PC-9 (cell line): ENCODE results near the gene RNF41. TPM values are rescaled to one million over a fixed set of nuclear protein-coding genes. Genes with fewer than 3 reads are reported as not detected.
A peak's percentile ranks its signal among the peaks of the same experiment; 100 is the strongest.

ENCODE experiments used
- BruUV-seq: library from RNA; stranded (reverse); fragments of 400-500 nt; replicated peaks from 2 replicates; lab custom pipeline; 2021; lab: Mats Ljungman, UMichigan
- CTCF ChIA-PET: fragments of 300-600 bp; sonication (Branson Sonifier 250); formaldehyde crosslinking; loops from one replicate; lab custom pipeline; 2022; ENCODE audit warnings: antibody characterized with exemption; lab: Charles Lee
- POLR2A ChIA-PET: fragments of 300-600 bp; sonication (Branson Sonifier 250); formaldehyde crosslinking; loops from one replicate; lab custom pipeline; 2022; ENCODE audit warnings: antibody characterized with exemption; ENCODE audit not compliant: unreplicated experiment; lab: Charles Lee
- DNase-seq, 2 experiments: peaks; one replicate each; pipeline versions ENCODE4 v3.0.0 to v3.0.0-alpha.2; 2015 to 2022; ENCODE audit warnings: mixed read lengths in 1 of 2
- H2AFZ ChIP-seq: fragments of 200-600 bp; sonication (generic); 2 replicates; pipeline ENCODE4 v1.8.1; 2017; ENCODE audit warnings: antibody characterized with exemption
- H3F3A ChIP-seq: fragments of 200-600 bp; sonication (generic); 2 replicates; pipeline ENCODE4 v1.8.1; 2017; ENCODE audit warnings: antibody characterized with exemption, mild to moderate bottlenecking, low read depth; ENCODE audit not compliant: insufficient read depth
- H3K27ac ChIP-seq: fragments of 200-600 bp; sonication (generic); 2 replicates; pipeline ENCODE4 v1.6.1; 2016; ENCODE audit warnings: mixed run types
- H3K27me3 ChIP-seq: fragments of 200-600 bp; sonication (generic); 2 replicates; pipeline ENCODE4 v1.6.1; 2016; ENCODE audit warnings: low read depth, mixed run types; ENCODE audit not compliant: insufficient read depth
- H3K36me3 ChIP-seq: fragments of 200-600 bp; sonication (generic); 2 replicates; pipeline ENCODE4 v1.6.1; 2016; ENCODE audit warnings: low read depth, mixed run types
- H3K4me1 ChIP-seq: fragments of 200-600 bp; sonication (generic); replicated peaks from 2 replicates; pipeline ENCODE4 v1.6.1; 2016; ENCODE audit warnings: mixed run types; ENCODE audit not compliant: insufficient read depth
- H3K4me2 ChIP-seq: fragments of 200-600 bp; sonication (generic); 2 replicates; pipeline ENCODE4 v1.6.1; 2017; ENCODE audit warnings: mixed run types
- H3K4me3 ChIP-seq: fragments of 200-600 bp; sonication (generic); 2 replicates; pipeline ENCODE4 v1.6.1; 2016; ENCODE audit warnings: mixed run types
- H3K79me2 ChIP-seq: fragments of 200-600 bp; sonication (generic); 2 replicates; pipeline ENCODE4 v1.6.1; 2017; ENCODE audit warnings: low read depth, mixed run types
- H3K9me2 ChIP-seq: fragments of 200-600 bp; sonication (generic); 2 replicates; pipeline ENCODE4 v1.8.1; 2017; ENCODE audit warnings: mild to moderate bottlenecking; ENCODE audit not compliant: insufficient read depth
- H3K9me3 ChIP-seq: fragments of 200-600 bp; sonication (generic); 2 replicates; pipeline ENCODE4 v1.8.1; 2016; ENCODE audit warnings: low read depth; ENCODE audit not compliant: insufficient read depth
- H4K20me1 ChIP-seq: fragments of 200-600 bp; sonication (generic); 2 replicates; pipeline ENCODE4 v1.8.1; 2017; ENCODE audit not compliant: insufficient read depth
- EZH2 ChIP-seq: fragments of 200-600 bp; sonication (generic); IDR thresholded peaks from 2 replicates; pipeline ENCODE4 v1.8.0; 2017; ENCODE audit warnings: antibody characterized with exemption, low read depth
- intact Hi-C: fragments of 100-400 bp; cut with micrococcal nuclease; formaldehyde crosslinking; loops from one replicate; pipeline ENCODE4 v1.10.0; 2022; ENCODE audit not compliant: unreplicated experiment
- total RNA-seq: library from RNA; stranded (reverse); gene quantifications from 2 replicates; pipeline ENCODE4 v1.2.3, GENCODE V29; 2021
- TF ChIP-seq, protein P1 (sequence below): fragments of 200-600 bp; sonication (generic); conservative IDR thresholded peaks from 2 replicates; pipeline ENCODE4 v1.6.1; 2017; ENCODE audit warnings: mixed run types, antibody characterized with exemption, mild to moderate bottlenecking, moderate library complexity

Gene RNF41
- total RNA-seq, 1 experiment from 2014 or later, result 33.4 TPM

DNA sequence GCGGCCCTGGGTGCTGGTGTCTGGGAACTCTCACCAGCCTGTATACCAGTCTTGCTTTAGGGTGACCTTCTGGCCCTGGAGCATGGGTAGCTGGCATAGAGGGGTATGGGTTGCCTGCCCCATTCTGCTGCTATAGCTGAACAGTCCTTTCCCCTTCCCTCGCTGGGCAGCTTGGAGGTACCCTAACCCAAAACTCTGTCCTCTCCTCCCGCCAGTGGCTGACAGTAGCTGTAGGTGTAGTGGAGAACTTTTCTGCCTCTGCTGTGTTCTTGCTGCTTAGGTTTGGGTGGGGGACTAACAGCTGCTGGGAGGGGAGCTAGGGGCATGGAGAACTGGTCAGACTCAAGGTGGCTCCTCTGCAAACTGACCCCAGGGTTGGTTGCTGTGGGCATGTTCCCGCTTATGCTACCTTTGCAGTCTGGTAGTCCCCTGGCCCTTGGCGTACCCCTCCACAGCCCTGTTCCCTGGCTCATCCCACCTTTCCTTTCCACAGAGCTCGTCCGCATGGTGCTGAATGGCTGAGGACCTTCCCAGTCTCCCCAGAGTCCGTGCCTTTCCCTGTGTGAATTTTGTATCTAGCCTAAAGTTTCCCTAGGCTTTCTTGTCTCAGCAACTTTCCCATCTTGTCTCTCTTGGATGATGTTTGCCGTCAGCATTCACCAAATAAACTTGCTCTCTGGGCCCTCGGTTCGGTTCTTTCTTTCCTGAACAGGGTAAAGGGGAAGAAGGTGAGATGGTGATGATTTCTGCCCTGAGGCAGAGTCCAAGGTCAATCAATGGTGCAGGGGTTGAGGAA, 60.6 kb downstream of the RNF41 start:
- H3K4me3 ChIP-seq, result no peak overlapping the region
- H3K79me2 ChIP-seq, result peaks cover 35% of the 10 kb centered on the region
- H4K20me1 ChIP-seq, result peaks cover 26% of the 10 kb centered on the region
- H3K36me3 ChIP-seq, result peaks cover 42% of the 10 kb centered on the region
- no peaks in the 10 kb centered on the region for H3K9me3 ChIP-seq
- TF ChIP-seq, protein P1, sequence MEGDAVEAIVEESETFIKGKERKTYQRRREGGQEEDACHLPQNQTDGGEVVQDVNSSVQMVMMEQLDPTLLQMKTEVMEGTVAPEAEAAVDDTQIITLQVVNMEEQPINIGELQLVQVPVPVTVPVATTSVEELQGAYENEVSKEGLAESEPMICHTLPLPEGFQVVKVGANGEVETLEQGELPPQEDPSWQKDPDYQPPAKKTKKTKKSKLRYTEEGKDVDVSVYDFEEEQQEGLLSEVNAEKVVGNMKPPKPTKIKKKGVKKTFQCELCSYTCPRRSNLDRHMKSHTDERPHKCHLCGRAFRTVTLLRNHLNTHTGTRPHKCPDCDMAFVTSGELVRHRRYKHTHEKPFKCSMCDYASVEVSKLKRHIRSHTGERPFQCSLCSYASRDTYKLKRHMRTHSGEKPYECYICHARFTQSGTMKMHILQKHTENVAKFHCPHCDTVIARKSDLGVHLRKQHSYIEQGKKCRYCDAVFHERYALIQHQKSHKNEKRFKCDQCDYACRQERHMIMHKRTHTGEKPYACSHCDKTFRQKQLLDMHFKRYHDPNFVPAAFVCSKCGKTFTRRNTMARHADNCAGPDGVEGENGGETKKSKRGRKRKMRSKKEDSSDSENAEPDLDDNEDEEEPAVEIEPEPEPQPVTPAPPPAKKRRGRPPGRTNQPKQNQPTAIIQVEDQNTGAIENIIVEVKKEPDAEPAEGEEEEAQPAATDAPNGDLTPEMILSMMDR, result no peak
- no peak for TF ChIP-seq EZH2
- H3K27ac ChIP-seq, result no peak overlapping the region
- peak overlapping the region; percentile 89 for H3K4me2 ChIP-seq
- CTCF ChIA-PET, result interaction anchor here (0.5 to 1.0 kb wide), 3 partner anchors 28 to 97 kb away, joined by 3 to 5 read pairs (median 3); partner anchors contain the start of gene SMARCC2
- H3K9me2 ChIP-seq, result no peaks in the 10 kb centered on the region
- H3K4me1 ChIP-seq, result peaks cover 23% of the 10 kb centered on the region
- H2AFZ ChIP-seq, result no peak overlapping the region
- POLR2A ChIA-PET, result interaction anchor here (0.6 to 0.7 kb wide), 3 partner anchors 61 to 509 kb away, joined by 3 read pairs; no protein-coding TSS in a partner anchor
- no peaks in the 10 kb centered on the region for H3K27me3 ChIP-seq
- DNase-seq, result no peak
- intact Hi-C loops, result loop anchor here (10.0 kb wide), 1 partner anchor 116 kb away; the partner anchor contains the start of gene RPS26
- BruUV-seq, result no TSS peak
- peaks cover 64% of the 10 kb centered on the region for H3F3A ChIP-seq

DNA sequence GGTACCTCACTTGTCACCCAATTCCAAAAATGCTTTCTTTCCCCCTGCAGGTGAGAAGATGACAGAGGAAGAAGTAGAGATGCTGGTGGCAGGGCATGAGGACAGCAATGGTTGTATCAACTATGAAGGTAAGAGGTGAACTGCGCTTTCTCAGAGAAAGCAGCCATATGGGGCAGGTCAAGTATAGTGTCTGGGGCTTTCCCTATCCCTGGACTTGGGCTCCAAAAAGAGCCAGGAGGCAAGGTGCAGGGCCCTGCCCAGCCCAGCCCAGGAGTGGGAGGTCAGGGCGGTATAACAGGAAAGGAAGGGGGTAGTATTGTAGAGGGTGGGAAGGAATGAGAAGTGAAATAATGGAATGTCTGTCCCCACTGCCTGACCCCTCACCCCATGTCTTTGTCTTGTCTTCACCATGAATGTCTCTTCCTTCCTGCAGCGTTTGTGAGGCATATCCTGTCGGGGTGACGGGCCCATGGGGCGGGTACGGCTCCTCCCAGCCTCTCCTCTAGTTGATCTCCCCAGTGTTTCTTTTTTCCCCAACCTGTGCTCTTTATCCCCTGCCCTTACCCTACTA, 61.4 kb downstream of the RNF41 start:
- H3K9me2 ChIP-seq, result no peaks in the 10 kb centered on the region
- peaks cover 58% of the 10 kb centered on the region for H3F3A ChIP-seq
- ChIA-PET CTCF (interaction anchor here (1.0 kb wide), 1 partner anchor 29 kb away, joined by 3 read pairs; the partner anchor contains the start of gene SMARCC2), POLR2A (interaction anchor here (0.7 kb wide), 2 partner anchors 378 to 490 kb away, joined by 3 read pairs; no protein-coding TSS in a partner anchor)
- peak overlapping the region; percentile 95; the same call in 1 of the 2 replicates for H3K4me3 ChIP-seq
- no peaks in the 10 kb centered on the region for H3K27me3 ChIP-seq
- no peaks in the 10 kb centered on the region for H3K9me3 ChIP-seq
- no peak overlapping the region for H2AFZ ChIP-seq
- H3K36me3 ChIP-seq, result peaks cover 42% of the 10 kb centered on the region
- no peak for DNase-seq
- intact Hi-C loops, result loop anchor here (10.0 kb wide), 1 partner anchor 115 kb away; the partner anchor contains the start of gene RPS26
- TF ChIP-seq EZH2, result no peak
- TF ChIP-seq, protein P1, result no peak
- peak overlapping the region; percentile 82 for H3K27ac ChIP-seq
- peaks cover 35% of the 10 kb centered on the region for H3K79me2 ChIP-seq
- H3K4me1 ChIP-seq, result peaks cover 23% of the 10 kb centered on the region
- H3K4me2 ChIP-seq, result peak overlapping the region; percentile 89
- H4K20me1 ChIP-seq, result peaks cover 26% of the 10 kb centered on the region
- BruUV-seq, result no TSS peak

DNA sequence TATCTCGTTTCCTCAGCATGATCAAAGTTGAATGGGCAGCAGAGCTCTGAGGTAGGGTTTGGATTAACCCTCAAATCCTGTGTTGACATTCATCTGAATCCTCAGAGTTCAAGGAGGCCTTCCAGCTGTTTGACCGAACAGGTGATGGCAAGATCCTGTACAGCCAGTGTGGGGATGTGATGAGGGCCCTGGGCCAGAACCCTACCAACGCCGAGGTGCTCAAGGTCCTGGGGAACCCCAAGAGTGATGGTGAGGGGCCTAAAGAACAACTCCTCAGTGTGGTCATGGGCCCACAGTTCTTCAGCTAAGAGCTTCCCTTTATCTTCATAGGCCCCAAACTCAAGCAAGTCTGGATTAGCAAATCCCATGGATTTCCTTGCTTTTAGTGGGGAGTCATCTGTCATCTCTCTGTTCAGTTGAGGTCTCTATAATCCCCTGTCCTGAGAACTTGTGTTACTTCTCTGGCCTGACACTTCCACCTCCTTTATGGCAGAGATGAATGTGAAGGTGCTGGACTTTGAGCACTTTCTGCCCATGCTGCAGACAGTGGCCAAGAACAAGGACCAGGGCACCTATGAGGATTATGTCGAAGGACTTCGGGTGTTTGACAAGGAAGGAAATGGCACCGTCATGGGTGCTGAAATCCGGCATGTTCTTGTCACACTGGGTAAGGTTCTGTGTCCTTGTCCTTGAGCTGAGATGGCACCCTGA, 62.1 kb downstream of the RNF41 start:
- Histone ChIP-seq H3F3A (peaks cover 59% of the 10 kb centered on the region), H4K20me1 (peaks cover 26% of the 10 kb centered on the region), H2AFZ (no peak overlapping the region), H3K27ac (peak overlapping the region; percentile 82), H3K79me2 (peaks cover 35% of the 10 kb centered on the region), H3K4me3 (peak overlapping the region; percentile 95), H3K9me2 (no peaks in the 10 kb centered on the region), H3K4me2 (peak overlapping the region; percentile 89), H3K36me3 (peaks cover 38% of the 10 kb centered on the region), H3K27me3 (no peaks in the 10 kb centered on the region), H3K4me1 (peaks cover 23% of the 10 kb centered on the region), H3K9me3 (no peaks in the 10 kb centered on the region)
- intact Hi-C loops, result loop anchor here (5.0 to 10.0 kb wide), 2 partner anchors 42 to 115 kb away; partner anchors contain the start of genes RPL41, RPS26 and ZC3H10
- DNase-seq, result no peak
- BruUV-seq, result TSS peak; percentile 57
- ChIA-PET CTCF (interaction anchor here (0.5 kb wide), 1 partner anchor 61 kb away, joined by 3 read pairs; no protein-coding TSS in a partner anchor), POLR2A (interaction anchor here (0.7 to 1.6 kb wide), 2 partner anchors 32 to 489 kb away, joined by 3 to 13 read pairs; partner anchors contain the start of gene ESYT1)
- TF ChIP-seq, protein P1, result no peak
- TF ChIP-seq EZH2, result no peak
